Right ventricle myocardium inferior (tissue), 1 donor: Measurements from ENCODE around the gene CHD5. TPM values are rescaled to one million over a fixed set of nuclear protein-coding genes. Genes with fewer than 3 reads are reported as not detected.

Experiments
- ATAC-seq: fragments of 200-7000 bp; cut with Tn5 transposase; one replicate; pipeline ENCODE4 v1.9.1; 2020; ENCODE audit warnings: mild to moderate bottlenecking, moderate library complexity
- DNase-seq: peaks from one replicate; pipeline ENCODE4 v3.0.0; 2021; ENCODE audit errors: missing footprints
- intact Hi-C: fragments of 100-400 bp; cut with DNase I; formaldehyde crosslinking; loops from one replicate; pipeline ENCODE4 v1.11.0; 2022
- total RNA-seq: library from RNA; stranded (reverse); fragmentation: NEBNext Ultra II Directional; extraction: Animal tissue kit (Norgen Biotek cat#: 25700); gene quantifications from one replicate; pipeline ENCODE4 v1.2.1, GENCODE V29; 2021
- donor health status: DM: no; HTN: yes; CAD: no; lungs with severe emphysema.

Gene CHD5
- total RNA-seq, 1 donor from 2014 or later, result 0.05 TPM

- intact Hi-C loops, result no loop called here
- ATAC-seq, result no peak
- DNase-seq, result peak; percentile 66
Measured at GRCh38 chr1:6109688-6110087, 70.4 kb downstream of the CHD5 start.

- intact Hi-C loops, result no loop called here
- ATAC-seq (no peak), DNase-seq (peak; percentile 65)
Measured at GRCh38 chr1:6108937-6109614, 71.0 kb downstream of the CHD5 start.

DNA sequence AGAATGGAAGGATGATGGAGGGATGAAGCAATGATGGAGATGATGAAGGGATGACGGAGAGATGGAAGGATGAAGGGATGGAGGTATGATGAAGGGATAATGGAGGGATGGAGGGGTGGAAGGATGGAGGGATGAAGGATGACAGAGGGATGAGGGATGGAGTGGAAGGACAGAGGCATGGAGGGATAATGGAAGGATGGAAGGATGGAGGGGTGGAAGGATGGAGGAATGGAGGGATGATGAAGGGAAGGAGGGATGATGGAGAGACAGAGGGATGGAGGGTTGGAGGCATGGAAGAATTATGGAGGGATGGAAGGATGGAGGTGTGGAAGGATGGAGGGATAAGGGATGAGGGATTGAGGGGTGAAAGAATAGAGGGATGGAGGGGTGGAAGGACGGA, 71.6 kb downstream of the CHD5 start:
- ATAC-seq (no peak), DNase-seq (no peak)
- intact Hi-C loops, result no loop called here

- DNase-seq, result no peak
- intact Hi-C loops, result no loop called here
- no peak for ATAC-seq
Measured at GRCh38 chr1:6107409-6108356, 72.4 kb downstream of the CHD5 start.

DNA sequence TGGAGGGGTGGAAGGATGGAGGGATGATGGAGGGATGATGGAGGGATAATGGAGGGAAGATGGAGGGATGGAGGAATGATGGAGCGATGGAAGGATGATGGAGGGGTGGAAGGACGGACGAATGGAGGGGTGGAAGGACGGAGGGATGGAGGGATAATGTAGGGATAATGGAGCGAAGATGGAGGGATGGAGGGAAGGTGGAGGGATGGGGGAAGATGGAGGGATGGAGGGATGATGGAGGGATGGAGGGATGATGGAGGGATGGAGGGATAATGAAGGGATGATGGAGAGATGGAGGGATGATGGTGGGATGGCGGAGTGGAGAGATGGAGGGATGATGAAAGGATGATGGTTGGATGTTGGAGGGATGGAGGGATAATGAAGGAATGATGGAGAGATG, 73.1 kb downstream of the CHD5 start:
- intact Hi-C loops, result no loop called here
- no peak for DNase-seq
- no peak for ATAC-seq

- ATAC-seq, result no peak
- intact Hi-C loops, result no loop called here
Measured at GRCh38 chr1:6106321-6106731, 73.8 kb downstream of the CHD5 start.

GRCh38 chr1:6105763-6106162, 74.4 kb downstream of the CHD5 start:
- ATAC-seq (no peak), DNase-seq (peak; percentile 7)
- intact Hi-C loops, result no loop called here

More at GRCh38 chr1:6106321-6106731, 73.8 kb downstream of the CHD5 start:
- DNase-seq, result peak; percentile 48

GRCh38 chr1:6105218-6105679, 74.9 kb downstream of the CHD5 start:
- intact Hi-C loops, result no loop called here
- DNase-seq (peak; percentile 11), ATAC-seq (no peak)

DNA sequence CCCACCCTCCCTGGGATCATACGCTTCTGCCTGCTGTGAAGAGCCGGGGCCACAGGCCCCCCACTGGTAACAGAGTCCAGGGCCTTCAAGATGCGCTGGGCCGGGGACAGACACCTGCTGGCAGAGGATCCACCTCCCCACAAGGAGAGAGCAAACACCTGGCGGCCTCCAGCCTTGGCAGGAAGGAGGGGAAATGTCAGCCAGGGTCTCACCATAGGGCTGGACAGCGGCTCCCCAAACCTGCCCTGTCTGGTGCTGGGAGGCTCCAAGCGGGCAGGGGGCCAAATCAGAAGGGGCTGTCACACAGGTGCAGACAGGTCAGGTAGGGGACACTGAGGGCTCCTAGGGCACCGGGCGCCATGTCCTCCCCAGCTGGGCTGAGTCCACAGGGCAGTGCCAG, 75.5 kb downstream of the CHD5 start:
- intact Hi-C loops, result no loop called here
- ATAC-seq (no peak), DNase-seq (peak; percentile 13)

DNA sequence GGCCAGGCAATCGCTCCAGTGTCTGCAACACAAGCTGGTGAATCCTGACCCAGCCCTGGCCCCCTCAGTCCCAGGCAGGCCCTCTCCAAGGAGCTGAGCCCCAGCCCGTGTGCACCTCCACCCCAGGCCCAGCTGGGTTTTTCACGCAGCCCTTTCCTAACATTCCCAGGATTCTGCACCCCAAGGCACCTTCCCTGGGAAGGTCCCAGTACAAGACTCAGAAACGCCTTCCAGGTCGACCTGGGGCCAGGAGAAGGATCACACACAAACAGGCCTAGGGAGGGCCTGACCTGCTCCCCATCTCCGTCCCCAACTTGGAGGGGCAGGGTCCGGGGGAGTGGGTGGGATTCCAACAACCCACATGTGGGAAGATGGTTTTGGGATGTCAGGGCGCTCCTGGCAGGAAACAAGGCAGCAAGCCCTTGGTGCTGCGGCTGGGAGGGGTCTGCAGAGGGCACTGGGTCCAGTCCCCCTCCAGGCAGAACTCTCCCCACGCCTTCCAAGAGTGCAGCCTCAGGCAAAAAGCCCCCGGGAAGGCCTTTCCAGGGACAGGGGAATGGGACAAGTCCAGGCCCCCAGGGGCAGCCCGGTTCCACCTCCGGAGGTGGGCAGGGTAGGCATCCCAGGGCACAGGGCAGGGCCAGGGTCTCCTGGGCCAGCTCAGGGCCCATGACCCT, 76.1 kb downstream of the CHD5 start:
- no peak for ATAC-seq
- intact Hi-C loops, result no loop called here
- peak; percentile 27 for DNase-seq

DNA sequence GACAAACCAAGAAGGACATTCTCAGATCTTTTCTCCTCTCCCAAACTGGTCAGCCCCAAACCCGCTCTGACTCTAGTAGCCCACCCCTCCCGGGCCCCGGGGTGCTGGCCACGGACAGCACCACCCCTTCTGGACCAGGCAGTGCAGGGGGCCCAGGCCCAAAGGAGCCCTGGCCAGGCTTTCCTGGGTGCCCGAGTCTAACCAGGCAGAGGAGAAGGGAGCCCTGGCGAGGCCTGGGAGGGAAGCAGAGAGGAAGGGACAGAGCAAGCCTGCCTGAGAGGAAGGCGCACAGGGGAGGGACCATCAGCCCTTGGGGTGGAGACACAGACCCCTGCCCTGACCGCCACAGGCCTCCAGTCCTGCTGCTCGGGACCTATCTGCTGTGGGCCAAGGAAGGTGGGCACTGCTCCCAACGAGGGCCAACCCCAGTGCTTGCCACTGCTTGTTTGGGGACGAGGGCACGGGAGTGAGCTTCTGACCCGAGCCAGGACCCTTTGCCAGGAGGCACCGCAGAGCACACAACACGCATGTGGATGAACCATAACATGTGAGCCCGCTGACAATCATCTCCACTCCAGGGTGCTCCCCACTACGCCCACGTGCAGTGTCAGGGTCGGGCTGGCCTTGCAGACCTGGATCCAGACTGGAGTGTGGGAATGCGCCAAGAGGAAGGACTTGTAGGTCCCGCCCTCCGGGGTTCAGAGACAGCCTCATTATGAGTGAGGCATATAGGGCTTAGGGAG, 76.8 kb downstream of the CHD5 start:
- ATAC-seq (no peak), DNase-seq (peak; percentile 63)
- intact Hi-C loops, result no loop called here

DNA sequence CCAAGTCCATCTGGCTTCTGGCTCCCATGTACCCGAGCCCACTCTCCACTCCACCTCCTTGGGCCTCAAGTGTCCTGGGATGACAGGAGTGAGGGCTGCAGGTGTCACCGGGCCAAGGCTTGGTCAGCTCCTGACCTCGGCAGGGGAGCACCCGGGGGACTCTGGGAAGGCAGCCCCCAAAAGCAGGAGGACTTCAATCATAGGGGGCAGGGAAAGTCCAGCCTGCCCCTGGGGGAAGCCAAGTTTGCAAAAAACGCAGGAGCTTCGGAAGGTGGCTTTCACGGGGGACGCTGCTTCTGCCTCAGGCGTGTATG, 77.6 kb downstream of the CHD5 start:
- peak; percentile 26 for DNase-seq
- no peak for ATAC-seq
- intact Hi-C loops, result no loop called here

DNA sequence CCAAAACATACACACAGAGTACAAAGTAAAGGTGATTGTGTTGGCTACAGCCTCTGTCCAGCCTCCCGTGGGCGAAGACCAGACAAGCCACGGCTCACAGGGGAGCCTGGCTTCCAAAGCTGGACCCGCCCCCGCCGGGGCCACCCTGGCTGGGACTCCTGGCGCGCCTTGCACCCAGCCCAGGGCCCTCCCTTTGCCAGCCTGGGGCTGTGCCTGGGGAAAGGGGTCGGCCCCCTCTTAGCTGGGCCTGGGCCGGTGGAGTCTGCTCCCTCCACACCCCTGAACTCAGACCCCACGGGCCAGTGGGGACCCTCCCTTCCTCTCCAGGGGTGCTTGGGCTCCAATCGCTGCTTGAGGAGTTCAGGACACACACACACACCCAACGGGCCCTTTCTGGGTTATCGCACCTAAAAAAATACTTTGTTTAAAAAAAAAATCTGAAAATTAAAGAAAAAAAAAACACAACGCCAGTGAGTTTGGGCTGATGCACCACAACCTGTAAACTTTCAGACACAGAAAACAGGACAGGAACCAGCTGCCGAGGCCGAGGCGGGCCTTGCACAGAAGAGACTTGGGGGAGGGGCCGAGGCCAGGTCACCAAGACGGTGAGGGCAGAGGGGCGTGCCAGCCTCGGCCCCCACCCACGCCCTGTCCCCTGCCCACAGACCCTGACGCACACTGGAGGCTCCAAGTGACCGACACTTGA, 78.1 kb downstream of the CHD5 start:
- DNase-seq, result peak; percentile 37
- no peak for ATAC-seq
- intact Hi-C loops, result no loop called here

DNA sequence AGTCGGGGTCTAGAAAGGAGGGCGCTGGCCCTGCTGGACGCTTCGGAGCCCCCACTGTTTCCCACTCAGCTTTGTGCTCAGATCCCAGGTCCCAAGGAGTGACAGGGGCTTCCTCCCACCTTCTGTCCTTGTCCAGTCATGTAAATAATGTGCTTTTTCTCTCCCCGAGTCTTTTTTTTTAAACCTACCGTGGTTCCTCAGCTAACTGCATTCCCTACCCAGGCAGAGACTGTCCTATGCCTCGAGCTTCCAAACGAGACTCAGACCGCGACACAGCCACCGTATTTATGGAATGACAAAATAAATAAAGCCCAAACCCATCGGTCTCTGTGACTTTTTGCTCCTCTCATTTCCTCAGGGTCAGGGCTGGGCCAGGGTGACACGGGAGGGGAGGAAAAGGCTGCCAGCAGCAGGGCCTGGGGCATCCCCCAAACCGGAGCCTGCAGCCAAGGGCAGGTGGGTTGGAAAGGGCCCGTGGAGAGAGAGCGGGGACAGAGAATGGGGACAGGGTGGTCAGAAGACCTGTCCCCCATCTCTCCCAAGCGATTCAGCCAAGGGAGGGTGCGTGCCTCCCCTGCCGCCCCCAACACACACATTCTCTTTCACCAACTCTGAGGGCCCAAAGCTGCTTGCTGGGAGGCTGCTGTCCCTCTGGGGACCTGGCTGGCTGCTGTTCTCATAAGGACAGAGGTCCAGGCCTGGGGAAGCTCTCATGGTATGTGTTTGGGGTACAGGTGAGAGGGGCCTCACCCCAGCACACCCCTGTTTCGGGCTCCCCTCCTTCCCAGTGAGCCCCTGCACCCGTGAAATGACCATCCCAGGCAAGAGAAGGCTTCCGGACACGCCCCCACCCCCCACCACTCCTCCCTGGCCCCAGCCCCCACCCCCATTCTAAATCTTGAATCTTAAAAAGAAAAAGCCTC, 79.0 kb downstream of the CHD5 start:
- intact Hi-C loops, result no loop called here
- DNase-seq, result peak; percentile 51
- no peak for ATAC-seq

- DNase-seq (peak; percentile 67), ATAC-seq (peak; percentile 32)
- intact Hi-C loops, result no loop called here
Measured at GRCh38 chr1:6099787-6100765, 80.0 kb downstream of the CHD5 start.

- intact Hi-C loops, result no loop called here
- ATAC-seq, result no peak
- DNase-seq, result peak; percentile 16
Measured at GRCh38 chr1:6099297-6099696, 80.8 kb downstream of the CHD5 start.
